GM19239 (cell line): Measurements from ENCODE around the gene KLHL29.

Experiments used
- DNase-seq: peaks from one replicate; pipeline ENCODE4 v3.0.0; 2011; ENCODE audit warnings: low spot score; ENCODE audit not compliant: insufficient read length
- FAIRE-seq: peaks from 2 replicates; lab custom pipeline; 2011; peaks lifted over from hg19 to GRCh38; lab: Jason Lieb, UNC

The KLHL29 gene

GRCh38 chr2:23632831-23633395 lies 247.9 kb downstream of the KLHL29 start:
- no peak for FAIRE-seq
- no peak for DNase-seq

- DNase-seq (no peak), FAIRE-seq (no peak)
These were observed 249.0 kb downstream of the KLHL29 start for GRCh38 chr2:23633966-23634365.

GRCh38 chr2:23635442-23636340 lies 250.7 kb downstream of the KLHL29 start:
- no peak for FAIRE-seq

GRCh38 chr2:23636426-23636825 lies 251.4 kb downstream of the KLHL29 start:
- FAIRE-seq (no peak), DNase-seq (no peak)

More at GRCh38 chr2:23635442-23636340, 250.7 kb downstream of the KLHL29 start:
- DNase-seq = no peak

- DNase-seq = no peak
- no peak for FAIRE-seq
These were observed 252.2 kb downstream of the KLHL29 start for GRCh38 chr2:23637011-23637778.

- FAIRE-seq (no peak), DNase-seq (no peak)
These were observed 254.5 kb downstream of the KLHL29 start for GRCh38 chr2:23639406-23639982.

- no peak for FAIRE-seq
These were observed 255.7 kb downstream of the KLHL29 start for GRCh38 chr2:23640711-23641110.

GRCh38 chr2:23642516-23642915 lies 257.5 kb downstream of the KLHL29 start:
- DNase-seq (no peak), FAIRE-seq (no peak)

More at GRCh38 chr2:23640711-23641110, 255.7 kb downstream of the KLHL29 start:
- DNase-seq = no peak

GRCh38 chr2:23645230-23645808 lies 260.3 kb downstream of the KLHL29 start:
- FAIRE-seq (no peak), DNase-seq (no peak)

GRCh38 chr2:23647563-23647962 lies 262.6 kb downstream of the KLHL29 start:
- DNase-seq = no peak
- FAIRE-seq = no peak

- no peak for FAIRE-seq
- no peak for DNase-seq
These were observed 264.3 kb downstream of the KLHL29 start for GRCh38 chr2:23649303-23649702.

- FAIRE-seq = no peak
- no peak for DNase-seq
These were observed 264.8 kb downstream of the KLHL29 start for GRCh38 chr2:23649819-23650218.

GRCh38 chr2:23651187-23652080 lies 266.5 kb downstream of the KLHL29 start:
- no peak for DNase-seq

GRCh38 chr2:23653326-23653725 lies 268.3 kb downstream of the KLHL29 start:
- no peak for DNase-seq
- FAIRE-seq = no peak

More at GRCh38 chr2:23651187-23652080, 266.5 kb downstream of the KLHL29 start:
- FAIRE-seq = no peak

- FAIRE-seq = no peak
These were observed 269.8 kb downstream of the KLHL29 start for GRCh38 chr2:23654756-23655155.

GRCh38 chr2:23655934-23656596 lies 271.1 kb downstream of the KLHL29 start:
- DNase-seq = no peak
- no peak for FAIRE-seq

More at GRCh38 chr2:23654756-23655155, 269.8 kb downstream of the KLHL29 start:
- no peak for DNase-seq

GRCh38 chr2:23656597-23656973 lies 271.6 kb downstream of the KLHL29 start:
- FAIRE-seq (no peak), DNase-seq (no peak)

- no peak for FAIRE-seq
- DNase-seq = no peak
These were observed 272.4 kb downstream of the KLHL29 start for GRCh38 chr2:23657371-23657770.

- FAIRE-seq (no peak), DNase-seq (no peak)
These were observed 273.0 kb downstream of the KLHL29 start for GRCh38 chr2:23657934-23658333.
